SK-N-MC (cell line): ENCODE measurements around the gene LUC7L3.

Experiments used
- DNase-seq: peaks from one replicate; pipeline ENCODE4 v3.0.0-alpha.2; 2011; ENCODE audit warnings: low read depth, low spot score
- H3K27ac ChIP-seq: fragments of 200-600 bp; sonication (generic); 2 replicates; pipeline ENCODE4 v1.5.1; 2016; ENCODE audit warnings: mixed run types
- H3K36me3 ChIP-seq: fragments of 200-600 bp; sonication (generic); 2 replicates; pipeline ENCODE4 v1.6.1; 2017; ENCODE audit warnings: antibody characterized with exemption, low read length, mixed read lengths; ENCODE audit not compliant: insufficient read depth
- H3K4me3 ChIP-seq: fragments of 200-600 bp; sonication (generic); 2 replicates; pipeline ENCODE4 v1.5.1; 2016
- H3K9ac ChIP-seq: fragments of 200-600 bp; sonication (generic); 2 replicates; pipeline ENCODE4 v1.8.0; 2017; ENCODE audit warnings: mixed run types, mixed read lengths; ENCODE audit not compliant: insufficient read length
- H3K9me3 ChIP-seq: fragments of 200-600 bp; sonication (generic); 2 replicates; pipeline ENCODE4 v1.6.1; 2017; ENCODE audit warnings: low read depth, mild to moderate bottlenecking, antibody characterized with exemption, low read length, moderate library complexity, mixed read lengths
- EZH2 ChIP-seq: fragments of 200-600 bp; sonication (generic); IDR thresholded peaks from one replicate; pipeline ENCODE4 v1.6.1; 2017; ENCODE audit warnings: antibody characterized with exemption
- FOXP2 ChIP-seq: optimal IDR thresholded peaks from 2 replicates; pipeline ENCODE3; 2011; ENCODE audit warnings: mild to moderate bottlenecking, moderate library complexity; ENCODE audit not compliant: insufficient read depth; ENCODE audit errors: extremely low read length, control extremely low read depth
- POLR2AphosphoS5 ChIP-seq: IDR thresholded peaks from 2 replicates; pipeline ENCODE4 v1.6.1; 2012; ENCODE audit warnings: mild to moderate bottlenecking, low read depth, low read length, borderline replicate concordance

The LUC7L3 gene

GRCh38 chr17:50758524-50758923, 39.1 kb downstream of the LUC7L3 start:
- no peak for DNase-seq
- H3K9ac ChIP-seq = no peak overlapping the region
- no peak overlapping the region for H3K4me3 ChIP-seq
- TF ChIP-seq EZH2 (no peak), FOXP2 (no peak), POLR2AphosphoS5 (no peak)
- no peaks in the 10 kb centered on the region for H3K9me3 ChIP-seq
- no peak overlapping the region for H3K27ac ChIP-seq
- H3K36me3 ChIP-seq = peaks cover 20% of the 10 kb centered on the region

DNA sequence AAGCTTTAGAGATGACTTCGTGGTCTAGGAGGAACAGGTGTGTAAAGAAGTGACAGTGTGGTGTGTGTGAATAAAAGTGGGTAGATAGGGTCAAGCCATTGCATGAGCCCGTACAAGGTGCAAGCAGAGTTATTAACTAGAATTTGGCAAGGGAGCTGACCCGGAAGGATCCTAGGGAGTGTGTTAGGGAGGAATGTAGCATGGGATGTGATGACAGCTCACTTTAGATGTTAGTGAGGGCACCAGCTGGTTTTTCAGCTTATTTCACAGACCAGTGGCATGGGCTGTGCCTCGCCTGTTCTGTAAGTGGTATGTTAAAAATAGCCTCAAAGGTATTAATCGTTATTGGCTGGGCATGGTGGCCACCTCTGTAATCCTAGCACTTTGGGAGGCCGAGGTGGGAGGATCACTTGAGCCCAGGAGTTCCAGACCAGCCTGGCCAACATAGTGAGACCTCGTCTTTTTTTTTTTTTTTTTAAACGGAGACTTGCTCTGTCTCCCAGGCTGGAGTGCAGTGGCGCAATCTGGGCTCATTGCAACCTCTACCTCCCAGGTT, 39.7 kb downstream of the LUC7L3 start:
- no peak for DNase-seq
- TF ChIP-seq POLR2AphosphoS5 (peak; percentile 37; the same call in 1 of the 2 replicates), EZH2 (no peak)
- peaks cover 14% of the 10 kb centered on the region for H3K36me3 ChIP-seq
- no peaks in the 10 kb centered on the region for H3K9me3 ChIP-seq
- no peak overlapping the region for H3K4me3 ChIP-seq
- H3K27ac ChIP-seq = no peak overlapping the region
- no peak overlapping the region for H3K9ac ChIP-seq

DNA sequence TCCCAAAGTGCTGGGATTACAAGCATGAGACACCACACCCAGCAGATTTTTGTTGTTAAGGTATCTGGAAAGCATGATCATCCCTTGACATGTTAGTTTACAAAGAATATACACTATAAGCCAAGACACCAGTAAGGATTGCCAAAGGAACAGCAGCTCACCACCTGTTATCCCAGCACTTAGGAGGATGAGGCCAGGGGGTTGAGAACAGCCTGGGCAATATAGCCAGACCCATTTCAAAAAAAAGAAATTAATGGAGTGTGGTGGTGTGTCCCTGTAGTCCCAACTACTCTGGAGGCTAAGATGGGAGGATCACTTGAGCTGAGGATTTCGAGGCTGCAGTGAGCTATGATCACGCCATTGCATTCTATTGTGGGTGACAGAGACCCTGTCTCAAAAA, 42.8 kb downstream of the LUC7L3 start:
- no peak overlapping the region for H3K4me3 ChIP-seq
- TF ChIP-seq EZH2 = no peak
- no peak for TF ChIP-seq POLR2AphosphoS5
- TF ChIP-seq FOXP2 = no peak
- DNase-seq = no peak
- no peaks in the 10 kb centered on the region for H3K36me3 ChIP-seq
- H3K9ac ChIP-seq = no peak overlapping the region
- H3K9me3 ChIP-seq = no peaks in the 10 kb centered on the region
- no peak overlapping the region for H3K27ac ChIP-seq

DNA sequence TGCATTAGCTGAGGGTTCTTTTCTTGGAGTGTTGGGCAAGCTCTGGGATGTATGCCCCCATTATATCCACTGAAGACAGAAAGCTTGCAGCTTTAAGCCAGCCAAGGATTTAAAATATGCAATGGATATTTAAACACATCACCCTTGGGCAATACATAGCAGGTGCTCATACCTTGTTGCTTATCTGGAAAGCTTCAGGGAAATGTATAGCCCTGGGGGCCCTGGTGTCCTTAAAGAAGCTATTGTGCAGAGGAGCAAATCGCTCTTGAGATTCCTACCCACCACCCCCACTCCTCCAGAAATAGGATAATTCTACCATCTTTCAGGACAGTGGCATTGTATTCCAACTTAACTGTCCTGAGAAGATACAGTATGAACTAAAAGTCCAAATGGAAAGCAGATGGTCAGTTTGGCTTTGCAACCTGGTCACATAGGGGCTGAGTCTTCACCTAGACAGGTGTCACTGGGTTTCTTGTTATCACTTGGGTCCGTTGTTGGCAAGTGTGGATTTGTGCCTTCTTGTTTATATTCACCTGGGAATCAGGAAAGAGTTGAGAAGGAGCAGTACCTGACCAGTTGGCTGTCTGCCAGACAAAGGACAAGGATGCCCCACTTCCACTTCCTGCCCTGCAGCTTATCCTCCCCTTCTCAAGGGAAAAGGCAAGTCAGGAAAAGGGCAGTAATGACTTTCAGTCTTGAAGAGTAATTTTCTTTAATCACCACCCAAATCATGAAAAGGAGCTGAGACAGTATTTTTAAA, 44.5 kb downstream of the LUC7L3 start:
- no peaks in the 10 kb centered on the region for H3K36me3 ChIP-seq
- peak overlapping the region; percentile 43 for H3K9ac ChIP-seq
- no peaks in the 10 kb centered on the region for H3K9me3 ChIP-seq
- H3K27ac ChIP-seq = peak overlapping the region; percentile 83
- no peak overlapping the region for H3K4me3 ChIP-seq
- TF ChIP-seq POLR2AphosphoS5 (no peak), FOXP2 (no peak), EZH2 (no peak)
- DNase-seq = no peak

DNA sequence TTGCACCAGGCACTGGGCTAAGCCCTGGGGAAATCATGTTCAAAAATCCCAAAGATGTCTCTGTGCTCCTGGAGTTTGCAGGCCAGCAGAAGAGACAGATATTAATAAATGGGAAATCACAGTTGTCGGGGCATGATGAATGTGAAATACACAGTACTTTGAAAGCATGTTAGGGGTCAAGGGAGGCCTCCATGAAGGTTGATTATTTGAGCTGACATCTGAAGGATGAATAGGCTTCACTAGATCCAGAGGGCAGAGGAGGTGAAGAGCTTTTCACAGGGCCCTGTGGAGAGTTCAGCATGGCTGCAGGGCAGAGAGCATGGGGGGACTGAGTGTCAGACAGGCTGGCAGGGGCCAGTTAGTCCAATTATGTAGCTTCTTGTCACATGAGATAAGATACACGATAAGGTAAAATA, 45.3 kb downstream of the LUC7L3 start:
- Histone ChIP-seq H3K36me3 (no peaks in the 10 kb centered on the region), H3K4me3 (peak overlapping the region; percentile 30; the same call in 1 of the 2 replicates), H3K27ac (peak overlapping the region; percentile 83), H3K9ac (peak overlapping the region; percentile 43), H3K9me3 (no peaks in the 10 kb centered on the region)
- no peak for DNase-seq
- TF ChIP-seq POLR2AphosphoS5 (no peak), EZH2 (no peak), FOXP2 (no peak)

GRCh38 chr17:50765454-50766221, 46.2 kb downstream of the LUC7L3 start:
- no peak for TF ChIP-seq POLR2AphosphoS5
- TF ChIP-seq EZH2 = no peak
- no peak for TF ChIP-seq FOXP2
- H3K4me3 ChIP-seq = no peak overlapping the region
- H3K9ac ChIP-seq = no peak overlapping the region
- H3K36me3 ChIP-seq = no peaks in the 10 kb centered on the region
- no peaks in the 10 kb centered on the region for H3K9me3 ChIP-seq
- H3K27ac ChIP-seq = no peak overlapping the region
- DNase-seq = no peak

- Histone ChIP-seq H3K4me3 (no peak overlapping the region), H3K27ac (no peak overlapping the region), H3K9me3 (no peaks in the 10 kb centered on the region), H3K36me3 (no peaks in the 10 kb centered on the region), H3K9ac (no peak overlapping the region)
- DNase-seq = no peak
- TF ChIP-seq POLR2AphosphoS5 (no peak), FOXP2 (no peak), EZH2 (no peak)
Observed at GRCh38 chr17:50766222-50767023, 47.0 kb downstream of the LUC7L3 start.

DNA sequence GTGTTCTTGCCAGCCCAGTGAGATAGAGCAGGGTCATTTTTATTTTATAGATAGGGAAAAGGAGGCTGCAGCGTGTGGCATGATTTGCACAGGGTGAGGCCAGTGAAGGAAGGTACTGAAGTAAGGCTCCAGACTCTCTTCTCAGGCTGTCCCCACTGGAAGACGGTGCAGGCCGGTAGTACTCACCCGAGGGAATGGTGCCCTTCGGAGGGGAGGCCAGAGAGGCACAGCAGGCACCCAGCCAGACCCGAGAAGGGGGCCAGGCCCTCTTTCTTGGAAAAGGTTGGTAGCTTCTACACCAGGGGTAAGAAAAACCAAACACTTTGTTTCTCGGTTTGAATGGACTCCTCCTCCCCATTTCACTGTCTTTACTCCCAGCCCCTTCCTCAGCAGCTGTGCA, 47.6 kb downstream of the LUC7L3 start:
- no peaks in the 10 kb centered on the region for H3K36me3 ChIP-seq
- TF ChIP-seq FOXP2 (no peak), POLR2AphosphoS5 (no peak), EZH2 (no peak)
- H3K27ac ChIP-seq = no peak overlapping the region
- no peaks in the 10 kb centered on the region for H3K9me3 ChIP-seq
- no peak overlapping the region for H3K9ac ChIP-seq
- no peak overlapping the region for H3K4me3 ChIP-seq
- DNase-seq = no peak

DNA sequence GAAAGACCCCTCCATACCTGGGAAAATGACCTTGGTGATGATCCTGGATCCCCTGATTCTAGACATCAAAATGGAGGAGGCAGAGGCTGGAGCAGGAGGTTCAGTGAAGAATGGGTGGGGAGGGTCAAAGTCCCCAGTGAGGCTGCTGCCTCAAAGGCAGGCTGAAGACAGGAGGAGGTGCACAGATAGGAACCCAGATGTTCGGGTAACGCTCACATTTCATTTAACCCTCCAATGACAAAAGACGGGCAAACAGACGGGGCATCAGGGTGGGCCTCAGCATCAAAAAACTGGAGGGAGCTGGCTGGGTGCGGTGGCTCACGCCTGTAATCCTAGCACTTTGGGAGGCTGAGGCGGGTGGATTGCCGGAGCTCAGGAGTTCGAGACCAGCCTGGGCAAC, 48.0 kb downstream of the LUC7L3 start, which contains the start of gene ANKRD40CL:
ANKRD40CL (minus strand) TSS at position 73 of the 400 bp plus-strand sequence. CDS start 605 bp downstream, outside the sequence.
- Histone ChIP-seq H3K9me3 (no peaks in the 10 kb centered on the region), H3K4me3 (no peak within 1 kb of the TSS), H3K9ac (no peak within 1 kb of the TSS), H3K36me3 (no peaks in the 10 kb centered on the region), H3K27ac (no peak within 1 kb of the TSS)
- DNase-seq = no peak
- no peak for TF ChIP-seq POLR2AphosphoS5
- TF ChIP-seq FOXP2 = no peak
- TF ChIP-seq EZH2 = no peak
